Astrocyte (in vitro differentiated cells and primary cell): ENCODE data around the gene FICD. TPM values are rescaled to one million over a fixed set of nuclear protein-coding genes. Genes with fewer than 3 reads are reported as not detected.

Experiments used
- DNase-seq: peaks from one replicate; pipeline ENCODE4 v3.0.0-alpha.2; 2010; ENCODE audit warnings: low read depth
- FAIRE-seq: peaks from 2 replicates; lab custom pipeline; 2011; peaks lifted over from hg19 to GRCh38; lab: Jason Lieb, UNC
- H2AFZ ChIP-seq: 2 replicates; pipeline ENCODE4 v1.6.0; 2012; ENCODE audit warnings: low read depth, low read length, inconsistent platforms
- H3K27ac ChIP-seq: 2 replicates; pipeline ENCODE4 v1.5.1; 2011; ENCODE audit warnings: low read depth, low read length, inconsistent platforms
- H3K27me3 ChIP-seq: 2 replicates; pipeline ENCODE4 v1.6.0; 2011; ENCODE audit warnings: low read length, inconsistent platforms; ENCODE audit not compliant: insufficient read depth
- H3K36me3 ChIP-seq: 2 replicates; pipeline ENCODE4 v1.5.1; 2011; ENCODE audit warnings: low read length, inconsistent platforms; ENCODE audit not compliant: insufficient read depth
- H3K4me1 ChIP-seq: 2 replicates; pipeline ENCODE4 v1.5.1; 2011; ENCODE audit warnings: low read length, inconsistent platforms; ENCODE audit not compliant: insufficient read depth
- H3K4me2 ChIP-seq: 2 replicates; pipeline ENCODE4 v1.6.0; 2012; ENCODE audit warnings: low read length, inconsistent platforms
- H3K4me3 ChIP-seq: 2 replicates; pipeline ENCODE4 v1.5.1; 2011; ENCODE audit warnings: low read depth, mild to moderate bottlenecking, low read length, inconsistent platforms; ENCODE audit not compliant: insufficient read depth
- H3K79me2 ChIP-seq: 2 replicates; pipeline ENCODE4 v1.6.0; 2012; ENCODE audit warnings: mild to moderate bottlenecking, low read length, inconsistent platforms; ENCODE audit not compliant: insufficient read depth
- H3K9ac ChIP-seq: 2 replicates; pipeline ENCODE4 v1.6.0; 2012; ENCODE audit warnings: mild to moderate bottlenecking, low read length, inconsistent platforms
- H3K9me3 ChIP-seq: 2 replicates; pipeline ENCODE4 v1.5.1; 2012; ENCODE audit warnings: low read depth, mild to moderate bottlenecking, low read length, inconsistent platforms; ENCODE audit not compliant: insufficient read depth
- H4K20me1 ChIP-seq: 2 replicates; pipeline ENCODE4 v1.6.0; 2012; ENCODE audit warnings: low read length, inconsistent platforms; ENCODE audit not compliant: insufficient read depth
- H3K27ac Mint-ChIP-seq: one replicate; pipeline ENCODE4 v1.8.0; 2021; ENCODE audit warnings: mild to moderate bottlenecking, mixed read lengths; ENCODE audit not compliant: unreplicated experiment
- H3K27me3 Mint-ChIP-seq: one replicate; pipeline ENCODE4 v1.8.0; 2021; ENCODE audit warnings: low read depth, mixed read lengths; ENCODE audit not compliant: unreplicated experiment
- H3K36me3 Mint-ChIP-seq: one replicate; pipeline ENCODE4 v1.8.0; 2021; ENCODE audit warnings: low read depth, mixed read lengths; ENCODE audit not compliant: unreplicated experiment
- H3K4me1 Mint-ChIP-seq: one replicate; pipeline ENCODE4 v1.8.0; 2021; ENCODE audit warnings: low read depth, mixed read lengths; ENCODE audit not compliant: unreplicated experiment
- H3K4me3 Mint-ChIP-seq: one replicate; pipeline ENCODE4 v1.8.0; 2021; ENCODE audit warnings: mild to moderate bottlenecking, moderate library complexity, mixed read lengths; ENCODE audit not compliant: unreplicated experiment
- H3K9me3 Mint-ChIP-seq: one replicate; pipeline ENCODE4 v1.8.0; 2021; ENCODE audit warnings: mild to moderate bottlenecking, mixed read lengths; ENCODE audit not compliant: unreplicated experiment
- CTCF ChIP-seq: IDR thresholded peaks from 2 replicates; pipeline ENCODE4 v1.5.1; 2011; ENCODE audit warnings: low read depth, mild to moderate bottlenecking, inconsistent platforms, low read length, moderate library complexity; ENCODE audit not compliant: insufficient read depth
- EZH2 ChIP-seq: IDR thresholded peaks from 2 replicates; pipeline ENCODE4 v1.6.1; 2012; ENCODE audit warnings: mild to moderate bottlenecking, low read length, inconsistent platforms; ENCODE audit not compliant: insufficient read depth
- total RNA-seq: library from RNA; stranded (reverse); gene quantifications from 2 replicates; pipeline ENCODE4 v1.2.1, GENCODE V29; 2021

Gene FICD
- total RNA-seq, 1 donor from 2014 or later, result 3.5 TPM

GRCh38 chr12:108562348-108563135, 47.5 kb downstream of the FICD start, which contains the start of gene ISCU:
Gene ISCU, plus strand, starts transcription at chr12:108562596. Its CDS starts 27 bp downstream, at chr12:108562623.
- H3K4me1 ChIP-seq, result peaks cover 28% of the 10 kb centered on the region
- H3K27me3 ChIP-seq, result no peaks in the 10 kb centered on the region
- peak within 1 kb of the TSS; percentile 97 for H3K4me2 ChIP-seq
- peak within 1 kb of the TSS; percentile 83 for H2AFZ ChIP-seq
- FAIRE-seq (no peak), DNase-seq (peak; percentile 85)
- peak within 1 kb of the TSS; percentile 99 for H3K9ac ChIP-seq
- peak within 1 kb of the TSS; percentile 100 for H3K4me3 Mint-ChIP-seq
- H3K27ac ChIP-seq, result peak within 1 kb of the TSS; percentile 98
- H3K9me3 ChIP-seq, result no peaks in the 10 kb centered on the region
- peaks cover 54% of the 10 kb centered on the region for H3K79me2 ChIP-seq
- peak within 1 kb of the TSS; percentile 100 for H3K27ac Mint-ChIP-seq
- H3K36me3 ChIP-seq, result peaks cover 35% of the 10 kb centered on the region
- TF ChIP-seq CTCF (no peak), EZH2 (no peak)
- H3K27me3 Mint-ChIP-seq, result no peaks in the 10 kb centered on the region
- H3K36me3 Mint-ChIP-seq, result peaks cover under 1% of the 10 kb centered on the region
- H3K4me1 Mint-ChIP-seq, result peaks cover 31% of the 10 kb centered on the region
- no peaks in the 10 kb centered on the region for H3K9me3 Mint-ChIP-seq
- H3K4me3 ChIP-seq, result peak within 1 kb of the TSS; percentile 94
- H4K20me1 ChIP-seq, result peaks cover 36% of the 10 kb centered on the region

- H3K4me2 ChIP-seq, result peak overlapping the region; percentile 97
- no peaks in the 10 kb centered on the region for H3K27me3 ChIP-seq
- Mint-ChIP-seq H3K9me3 (no peaks in the 10 kb centered on the region), H3K4me1 (peaks cover 30% of the 10 kb centered on the region), H3K27ac (peak overlapping the region; percentile 93), H3K36me3 (peaks cover 3% of the 10 kb centered on the region), H3K4me3 (peak overlapping the region; percentile 95), H3K27me3 (no peaks in the 10 kb centered on the region)
- peak overlapping the region; percentile 80 for H3K4me3 ChIP-seq
- H3K79me2 ChIP-seq, result peaks cover 46% of the 10 kb centered on the region
- peak overlapping the region; percentile 84 for H3K27ac ChIP-seq
- H2AFZ ChIP-seq, result no peak overlapping the region
- H3K36me3 ChIP-seq, result peaks cover 40% of the 10 kb centered on the region
- H3K9ac ChIP-seq, result peak overlapping the region; percentile 99
- DNase-seq (peak; percentile 67), FAIRE-seq (no peak)
- TF ChIP-seq EZH2 (no peak), CTCF (peak; percentile 96)
- H3K9me3 ChIP-seq, result no peaks in the 10 kb centered on the region
- H3K4me1 ChIP-seq, result peaks cover 28% of the 10 kb centered on the region
- peaks cover 29% of the 10 kb centered on the region for H4K20me1 ChIP-seq
Measured at GRCh38 chr12:108563136-108563803, 48.2 kb downstream of the FICD start.
